OCI-LY7 (cell line): ENCODE measurements around the gene ADAM12. TPM values are rescaled to one million over a fixed set of nuclear protein-coding genes. Genes with fewer than 3 reads are reported as not detected.

Experiments used
- BruUV-seq: library from RNA; stranded (reverse); fragments of 400-500 nt; replicated peaks from 2 replicates; lab custom pipeline; 2021; lab: Mats Ljungman, UMichigan
- CTCF ChIA-PET: fragments of 300-600 bp; sonication (Branson Sonifier 250); formaldehyde crosslinking; loops from one replicate; lab custom pipeline; 2022; ENCODE audit warnings: antibody characterized with exemption; ENCODE audit not compliant: unreplicated experiment; lab: Charles Lee
- POLR2A ChIA-PET: fragments of 300-600 bp; sonication (Branson Sonifier 250); formaldehyde crosslinking; loops from one replicate; lab custom pipeline; 2022; ENCODE audit warnings: antibody characterized with exemption; lab: Charles Lee
- DNase-seq: peaks from one replicate; pipeline ENCODE4 v3.0.0-alpha.2; 2015; ENCODE audit warnings: low spot score
- H2AFZ ChIP-seq: fragments of 200-600 bp; sonication (generic), shearing (Covaris generic); 2 replicates; pipeline ENCODE4 v1.6.1; 2014; ENCODE audit warnings: mild to moderate bottlenecking, antibody characterized with exemption, low read length, moderate library complexity
- H3K27ac ChIP-seq: fragments of 200-600 bp; sonication (generic); 2 replicates; pipeline ENCODE4 v1.5.1; 2014; ENCODE audit warnings: mixed run types, low read depth, mild to moderate bottlenecking, moderate library complexity, low read length, inconsistent platforms; ENCODE audit not compliant: poor library complexity, severe bottlenecking
- H3K36me3 ChIP-seq: fragments of 200-600 bp; sonication (generic); 2 replicates; pipeline ENCODE4 v1.6.1; 2014; ENCODE audit warnings: mild to moderate bottlenecking, antibody characterized with exemption, low read length, moderate library complexity, mixed read lengths; ENCODE audit not compliant: insufficient read depth
- H3K4me1 ChIP-seq: fragments of 200-600 bp; sonication (generic); 2 replicates; pipeline ENCODE4 v1.5.1; 2014; ENCODE audit warnings: mild to moderate bottlenecking, low read length; ENCODE audit not compliant: insufficient read depth, poor library complexity, severe bottlenecking
- H3K4me2 ChIP-seq: fragments of 200-600 bp; sonication (generic); 2 replicates; pipeline ENCODE4 v1.6.1; 2014; ENCODE audit warnings: mild to moderate bottlenecking, low read length
- H3K4me3 ChIP-seq: fragments of 200-600 bp; sonication (generic); 2 replicates; pipeline ENCODE4 v1.5.1; 2014; ENCODE audit warnings: mild to moderate bottlenecking, low read depth, low read length; ENCODE audit not compliant: poor library complexity, severe bottlenecking
- H3K79me2 ChIP-seq: fragments of 200-600 bp; sonication (generic); 2 replicates; pipeline ENCODE4 v1.6.1; 2016; ENCODE audit warnings: low read depth, mild to moderate bottlenecking, low read length, moderate library complexity, mixed read lengths; ENCODE audit not compliant: insufficient read depth
- H3K9me2 ChIP-seq: fragments of 200-600 bp; sonication (generic); 2 replicates; pipeline ENCODE4 v1.6.1; 2016; ENCODE audit warnings: mild to moderate bottlenecking, low read length, mixed read lengths; ENCODE audit not compliant: insufficient read depth
- H3K9me3 ChIP-seq: fragments of 200-600 bp; sonication (generic); 2 replicates; pipeline ENCODE4 v1.6.1; 2014; ENCODE audit warnings: mild to moderate bottlenecking, mixed run types, low read length, mixed read lengths
- H4K20me1 ChIP-seq: fragments of 200-600 bp; sonication (generic); 2 replicates; pipeline ENCODE4 v1.6.1; 2014; ENCODE audit warnings: mild to moderate bottlenecking, antibody characterized with exemption, low read length, moderate library complexity, mixed read lengths; ENCODE audit not compliant: insufficient read depth
- CTCF ChIP-seq: fragments of 200-600 bp; sonication (generic); conservative IDR thresholded peaks from 2 replicates; pipeline ENCODE4 v1.5.1; 2014; ENCODE audit warnings: mild to moderate bottlenecking, antibody characterized with exemption, low read length, moderate library complexity, mixed read lengths
- EZH2phosphoT487 ChIP-seq: fragments of 200-600 bp; sonication (generic); IDR thresholded peaks from 2 replicates; pipeline ENCODE4 v1.6.1; 2018; ENCODE audit warnings: low read depth, borderline replicate concordance, mild to moderate bottlenecking, mixed run types, antibody characterized with exemption, low read length, moderate library complexity, mixed read lengths
- intact Hi-C: fragments of 100-400 bp; cut with micrococcal nuclease; formaldehyde crosslinking; loops from one replicate; pipeline ENCODE4 v1.10.0; 2022; ENCODE audit not compliant: unreplicated experiment
- total RNA-seq, 2 experiments: library from RNA; depleted of rRNA in 1 of 2; stranded (reverse); fragments of >200 nt in 1 of 2; shearing (Covaris generic) in 1 of 2; gene quantifications; 2 replicates each; pipeline ENCODE4 v1.2.3, GENCODE V29; 2014 to 2022

ADAM12 gene
- total RNA-seq, 2 experiments from 2014 or later, result 0.06 TPM; not detected in 1

GRCh38 chr10:126126023-126126422, 262.3 kb downstream of the ADAM12 start:
- no peaks in the 10 kb centered on the region for H3K36me3 ChIP-seq
- H3K27ac ChIP-seq, result no peak overlapping the region
- H3K4me3 ChIP-seq, result no peak overlapping the region
- H3K9me3 ChIP-seq, result no peaks in the 10 kb centered on the region
- no peak overlapping the region for H2AFZ ChIP-seq
- ChIA-PET CTCF (no interaction called here), POLR2A (no interaction called here)
- BruUV-seq, result no TSS peak
- H4K20me1 ChIP-seq, result no peaks in the 10 kb centered on the region
- no peak for DNase-seq
- no peaks in the 10 kb centered on the region for H3K79me2 ChIP-seq
- no peaks in the 10 kb centered on the region for H3K9me2 ChIP-seq
- intact Hi-C loops, result no loop called here
- H3K4me2 ChIP-seq, result no peak overlapping the region
- no peaks in the 10 kb centered on the region for H3K4me1 ChIP-seq
- TF ChIP-seq EZH2phosphoT487, result no peak
- no peak for TF ChIP-seq CTCF

DNA sequence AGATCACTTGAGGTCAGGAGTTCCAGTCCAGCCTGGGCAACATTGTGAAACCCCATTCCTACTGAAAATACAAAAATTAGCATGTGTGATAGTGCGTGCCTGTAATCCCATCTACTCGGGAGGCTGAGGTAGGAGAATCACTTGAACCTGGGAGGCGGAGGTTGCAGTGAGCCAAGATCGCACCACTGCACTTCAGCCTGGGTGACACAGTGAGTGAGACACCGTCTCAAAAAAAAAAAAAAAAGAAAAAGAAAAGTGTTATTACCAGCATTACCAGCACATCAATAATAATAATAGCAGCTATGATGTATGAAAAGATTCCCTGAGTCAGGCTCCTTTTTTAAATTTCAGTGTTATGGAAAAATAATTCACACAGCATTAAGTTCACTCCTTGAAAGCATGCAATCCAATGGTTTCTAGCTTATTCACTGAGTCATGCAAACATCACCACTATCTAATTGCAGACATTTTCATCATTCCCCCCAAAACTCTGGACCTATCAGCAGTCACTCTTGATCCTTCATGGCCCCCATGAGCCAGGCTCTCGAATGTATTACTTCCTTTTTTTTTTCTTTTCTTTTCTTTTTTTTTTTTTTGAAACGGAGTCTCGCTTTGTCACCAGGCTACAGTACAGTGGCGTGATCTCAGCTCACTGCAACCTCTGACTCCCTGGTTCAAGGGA, 263.5 kb downstream of the ADAM12 start:
- H4K20me1 ChIP-seq, result no peaks in the 10 kb centered on the region
- DNase-seq, result no peak
- H3K27ac ChIP-seq, result no peak overlapping the region
- H3K4me1 ChIP-seq, result no peaks in the 10 kb centered on the region
- no peaks in the 10 kb centered on the region for H3K79me2 ChIP-seq
- TF ChIP-seq CTCF (no peak), EZH2phosphoT487 (no peak)
- POLR2A ChIA-PET, result interaction anchor here (0.6 to 0.7 kb wide), 2 partner anchors 18 to 970 kb away, joined by 3 to 4 read pairs; no protein-coding TSS in a partner anchor
- no peak overlapping the region for H3K4me3 ChIP-seq
- H3K4me2 ChIP-seq, result no peak overlapping the region
- no peaks in the 10 kb centered on the region for H3K36me3 ChIP-seq
- intact Hi-C loops, result no loop called here
- no peaks in the 10 kb centered on the region for H3K9me3 ChIP-seq
- no TSS peak for BruUV-seq
- no peaks in the 10 kb centered on the region for H3K9me2 ChIP-seq
- CTCF ChIA-PET, result no interaction called here
- no peak overlapping the region for H2AFZ ChIP-seq

DNA sequence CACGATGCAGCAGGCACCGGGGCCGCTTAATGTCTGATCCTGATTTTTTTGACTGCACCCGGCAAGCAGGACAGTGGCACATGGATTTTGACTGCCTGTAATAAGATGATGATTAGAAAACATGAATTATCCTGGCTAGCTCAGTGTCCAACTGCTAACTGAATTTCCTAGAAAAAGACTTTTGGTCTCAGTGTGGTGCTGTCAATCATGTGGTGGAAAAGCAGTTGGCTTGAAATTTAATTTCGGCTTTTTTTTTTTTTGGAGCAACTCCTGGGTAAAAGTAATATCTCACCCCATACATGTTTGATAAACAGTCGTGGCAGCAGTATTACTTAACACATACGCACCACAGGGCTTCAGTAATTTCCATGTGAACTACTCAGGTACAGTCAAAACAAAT, 264.2 kb downstream of the ADAM12 start:
- no TSS peak for BruUV-seq
- no peak overlapping the region for H3K4me3 ChIP-seq
- no peaks in the 10 kb centered on the region for H3K36me3 ChIP-seq
- H3K9me3 ChIP-seq, result no peaks in the 10 kb centered on the region
- no peaks in the 10 kb centered on the region for H3K4me1 ChIP-seq
- CTCF ChIA-PET, result no interaction called here
- H3K4me2 ChIP-seq, result no peak overlapping the region
- H3K9me2 ChIP-seq, result no peaks in the 10 kb centered on the region
- TF ChIP-seq CTCF (no peak), EZH2phosphoT487 (no peak)
- no peak for DNase-seq
- POLR2A ChIA-PET, result interaction anchor here (0.7 kb wide), 1 partner anchor 1701 kb away, joined by 3 read pairs; no protein-coding TSS in a partner anchor
- H3K27ac ChIP-seq, result no peak overlapping the region
- no peaks in the 10 kb centered on the region for H3K79me2 ChIP-seq
- intact Hi-C loops, result no loop called here
- no peak overlapping the region for H2AFZ ChIP-seq
- H4K20me1 ChIP-seq, result no peaks in the 10 kb centered on the region
